Panc1 (cell line): ENCODE measurements around the gene PIAS4. TPM values are rescaled to one million over a fixed set of nuclear protein-coding genes. Genes with fewer than 3 reads are reported as not detected.

ENCODE experiments used
- ATAC-seq: fragments of 200-7000 bp; cut with Tn5 transposase; 2 replicates; pipeline ENCODE4 v1.9.1; 2020; ENCODE audit warnings: mild to moderate bottlenecking, moderate library complexity
- BruUV-seq: library from RNA; stranded (reverse); fragments of 400-500 nt; replicated peaks from 2 replicates; lab custom pipeline; 2021; lab: Mats Ljungman, UMichigan
- CTCF ChIA-PET: fragments of 300-600 bp; sonication (Branson Sonifier 250); formaldehyde crosslinking; loops from one replicate; lab custom pipeline; 2022; ENCODE audit warnings: antibody characterized with exemption; lab: Charles Lee
- POLR2A ChIA-PET: fragments of 300-600 bp; sonication (Branson Sonifier 250); formaldehyde crosslinking; loops from one replicate; lab custom pipeline; 2022; ENCODE audit warnings: antibody characterized with exemption; lab: Charles Lee
- DNase-seq: peaks from one replicate; pipeline ENCODE4 v3.0.0-alpha.2; 2010; ENCODE audit warnings: low read depth, low spot score
- H3K27ac ChIP-seq: 2 replicates; pipeline ENCODE4 v1.5.1; 2011; ENCODE audit warnings: mild to moderate bottlenecking, low read length, inconsistent platforms
- H3K27me3 ChIP-seq: fragments of 200-500 bp; sonication (Bioruptor generic); 2 replicates; pipeline ENCODE4 v1.6.0; 2014; ENCODE audit warnings: low read length, inconsistent platforms; ENCODE audit not compliant: control insufficient read depth, insufficient read depth
- H3K36me3 ChIP-seq: fragments of 200-500 bp; sonication (Bioruptor generic); 2 replicates; pipeline ENCODE4 v1.5.1; 2014; ENCODE audit warnings: inconsistent platforms, mild to moderate bottlenecking, low read length, moderate library complexity; ENCODE audit not compliant: control insufficient read depth, insufficient read depth
- H3K4me1 ChIP-seq: 2 replicates; pipeline ENCODE4 v1.5.1; 2011; ENCODE audit warnings: inconsistent platforms, mild to moderate bottlenecking, low read length, moderate library complexity; ENCODE audit not compliant: control insufficient read depth, insufficient read depth
- H3K4me3 ChIP-seq, 2 experiments: 2 replicates each; pipeline ENCODE4 v1.5.1; 2011 to 2012; ENCODE audit warnings: low read depth in 2 of 2, low read length in 2 of 2, mild to moderate bottlenecking in 2 of 2, inconsistent platforms in 1 of 2, moderate library complexity in 1 of 2
- H3K9me3 ChIP-seq: fragments of 200-500 bp; sonication (Bioruptor generic); 2 replicates; pipeline ENCODE4 v1.5.1; 2014; ENCODE audit warnings: low read depth, mild to moderate bottlenecking, inconsistent platforms, low read length, moderate library complexity; ENCODE audit not compliant: control insufficient read depth, insufficient read depth
- POLR2AphosphoS5 ChIP-seq: IDR thresholded peaks from 2 replicates; pipeline ENCODE4 v1.6.1; 2012; ENCODE audit warnings: mild to moderate bottlenecking, low read depth, low read length, moderate library complexity
- SIN3A ChIP-seq: IDR thresholded peaks from 2 replicates; pipeline ENCODE4 v1.6.1; 2012; ENCODE audit warnings: low read depth, mild to moderate bottlenecking, low read length, moderate library complexity, borderline replicate concordance; ENCODE audit not compliant: insufficient read depth
- TCF7L2 ChIP-seq: IDR thresholded peaks from 2 replicates; pipeline ENCODE4 v1.6.1; 2011; ENCODE audit warnings: mild to moderate bottlenecking, low read depth, low read length, inconsistent platforms
- in situ Hi-C: cut with HindIII; loops from 2 replicates; pipeline ENCODE4 v1.10.0; 2016; ENCODE audit warnings: low sequenced_read_pairs, low pct_unique_long_range_greater_than_20kb
- intact Hi-C: fragments of 100-400 bp; cut with micrococcal nuclease; formaldehyde crosslinking; loops from one replicate; pipeline ENCODE4 v1.10.0; 2022; ENCODE audit not compliant: unreplicated experiment
- total RNA-seq: library from RNA; stranded (reverse); gene quantifications from one replicate; pipeline ENCODE4 v1.2.1, GENCODE V29; 2021; ENCODE audit not compliant: unreplicated experiment
- TF ChIP-seq, protein P1 (sequence below): fragments of 450-650 bp; IDR thresholded peaks from 2 replicates; pipeline ENCODE4 v1.5.1; 2017; ENCODE audit warnings: mild to moderate bottlenecking
- TF ChIP-seq, protein P2 (sequence below), 2 experiments: IDR thresholded peaks; 2 replicates each; pipeline ENCODE4 v1.6.1; 2011 to 2012; ENCODE audit warnings: low read depth in 2 of 2, control low read depth in 1 of 2, low read length in 1 of 2, mild to moderate bottlenecking in 1 of 2, moderate library complexity in 1 of 2; ENCODE audit not compliant: insufficient read depth in 1 of 2

PIAS4 gene
- total RNA-seq, 1 experiment from 2014 or later: 36.7 TPM

DNA sequence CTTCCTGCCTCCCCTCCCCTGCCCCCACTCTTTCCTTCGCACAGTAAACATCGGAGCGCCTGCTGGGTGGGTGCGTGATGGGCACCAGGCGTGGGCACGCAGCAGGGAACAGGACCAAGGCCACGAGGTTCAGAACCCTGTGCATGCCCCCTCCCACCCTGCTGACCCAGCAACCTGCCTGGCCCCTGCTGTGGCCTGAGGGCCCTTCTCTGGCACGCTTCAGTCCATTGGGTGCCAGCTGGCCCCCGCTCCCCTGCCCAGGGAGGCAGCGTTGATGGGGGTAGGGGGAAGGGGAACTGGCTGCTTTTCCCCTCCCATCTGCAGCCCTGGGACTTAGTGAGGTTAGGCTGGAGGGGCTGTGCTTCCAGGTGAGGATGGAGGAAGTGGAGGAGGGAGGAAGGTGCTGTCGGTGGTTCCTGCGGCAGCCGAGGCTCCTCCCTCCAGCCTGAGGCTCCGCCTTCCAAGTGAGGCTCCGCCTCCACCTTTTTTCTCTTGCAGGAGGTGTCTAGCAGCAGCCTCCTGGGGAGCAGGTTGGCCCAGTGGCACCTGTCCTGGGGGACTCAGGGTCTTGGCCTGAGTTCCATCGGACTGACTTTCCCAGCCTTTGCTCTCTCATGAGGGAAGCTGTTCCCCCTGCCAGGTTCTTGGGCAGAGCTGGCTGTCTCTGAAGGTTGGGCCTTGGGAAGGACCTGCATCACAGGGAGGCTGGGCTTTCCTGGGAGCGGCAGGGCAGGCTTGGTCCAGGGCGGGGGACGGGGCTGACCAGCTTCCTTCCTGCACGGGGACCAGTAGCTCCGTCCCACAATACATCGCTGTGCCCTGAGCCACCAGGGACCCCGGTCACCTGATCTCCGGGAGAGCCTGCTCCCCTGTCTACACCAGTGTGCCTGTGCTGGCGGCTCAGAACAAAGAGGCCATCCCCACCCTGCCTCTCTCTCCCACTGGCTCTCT is 7.3 kb downstream of the PIAS4 start:
- DNase-seq (no peak), ATAC-seq (peak; percentile 50; the same call in 1 of the 2 replicates)
- H3K27me3 ChIP-seq: no peaks in the 10 kb centered on the region
- ChIA-PET POLR2A (no interaction called here), CTCF (no interaction called here)
- H3K4me3 ChIP-seq: no peak overlapping the region
- TF ChIP-seq POLR2AphosphoS5: no peak
- TF ChIP-seq SIN3A: no peak
- TF ChIP-seq, protein P1, sequence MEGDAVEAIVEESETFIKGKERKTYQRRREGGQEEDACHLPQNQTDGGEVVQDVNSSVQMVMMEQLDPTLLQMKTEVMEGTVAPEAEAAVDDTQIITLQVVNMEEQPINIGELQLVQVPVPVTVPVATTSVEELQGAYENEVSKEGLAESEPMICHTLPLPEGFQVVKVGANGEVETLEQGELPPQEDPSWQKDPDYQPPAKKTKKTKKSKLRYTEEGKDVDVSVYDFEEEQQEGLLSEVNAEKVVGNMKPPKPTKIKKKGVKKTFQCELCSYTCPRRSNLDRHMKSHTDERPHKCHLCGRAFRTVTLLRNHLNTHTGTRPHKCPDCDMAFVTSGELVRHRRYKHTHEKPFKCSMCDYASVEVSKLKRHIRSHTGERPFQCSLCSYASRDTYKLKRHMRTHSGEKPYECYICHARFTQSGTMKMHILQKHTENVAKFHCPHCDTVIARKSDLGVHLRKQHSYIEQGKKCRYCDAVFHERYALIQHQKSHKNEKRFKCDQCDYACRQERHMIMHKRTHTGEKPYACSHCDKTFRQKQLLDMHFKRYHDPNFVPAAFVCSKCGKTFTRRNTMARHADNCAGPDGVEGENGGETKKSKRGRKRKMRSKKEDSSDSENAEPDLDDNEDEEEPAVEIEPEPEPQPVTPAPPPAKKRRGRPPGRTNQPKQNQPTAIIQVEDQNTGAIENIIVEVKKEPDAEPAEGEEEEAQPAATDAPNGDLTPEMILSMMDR: no peak
- TF ChIP-seq, protein P2, sequence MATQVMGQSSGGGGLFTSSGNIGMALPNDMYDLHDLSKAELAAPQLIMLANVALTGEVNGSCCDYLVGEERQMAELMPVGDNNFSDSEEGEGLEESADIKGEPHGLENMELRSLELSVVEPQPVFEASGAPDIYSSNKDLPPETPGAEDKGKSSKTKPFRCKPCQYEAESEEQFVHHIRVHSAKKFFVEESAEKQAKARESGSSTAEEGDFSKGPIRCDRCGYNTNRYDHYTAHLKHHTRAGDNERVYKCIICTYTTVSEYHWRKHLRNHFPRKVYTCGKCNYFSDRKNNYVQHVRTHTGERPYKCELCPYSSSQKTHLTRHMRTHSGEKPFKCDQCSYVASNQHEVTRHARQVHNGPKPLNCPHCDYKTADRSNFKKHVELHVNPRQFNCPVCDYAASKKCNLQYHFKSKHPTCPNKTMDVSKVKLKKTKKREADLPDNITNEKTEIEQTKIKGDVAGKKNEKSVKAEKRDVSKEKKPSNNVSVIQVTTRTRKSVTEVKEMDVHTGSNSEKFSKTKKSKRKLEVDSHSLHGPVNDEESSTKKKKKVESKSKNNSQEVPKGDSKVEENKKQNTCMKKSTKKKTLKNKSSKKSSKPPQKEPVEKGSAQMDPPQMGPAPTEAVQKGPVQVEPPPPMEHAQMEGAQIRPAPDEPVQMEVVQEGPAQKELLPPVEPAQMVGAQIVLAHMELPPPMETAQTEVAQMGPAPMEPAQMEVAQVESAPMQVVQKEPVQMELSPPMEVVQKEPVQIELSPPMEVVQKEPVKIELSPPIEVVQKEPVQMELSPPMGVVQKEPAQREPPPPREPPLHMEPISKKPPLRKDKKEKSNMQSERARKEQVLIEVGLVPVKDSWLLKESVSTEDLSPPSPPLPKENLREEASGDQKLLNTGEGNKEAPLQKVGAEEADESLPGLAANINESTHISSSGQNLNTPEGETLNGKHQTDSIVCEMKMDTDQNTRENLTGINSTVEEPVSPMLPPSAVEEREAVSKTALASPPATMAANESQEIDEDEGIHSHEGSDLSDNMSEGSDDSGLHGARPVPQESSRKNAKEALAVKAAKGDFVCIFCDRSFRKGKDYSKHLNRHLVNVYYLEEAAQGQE (IDR thresholded peaks at IDR 0.05; ENCODE audit: insufficient read depth in 1 of 2, low read depth in 2 of 2, low read length in 1 of 2): no peak
- TF ChIP-seq TCF7L2: no peak
- in situ Hi-C loops (no loop called here), intact Hi-C loops (no loop called here)
- H3K27ac ChIP-seq: no peak overlapping the region
- H3K36me3 ChIP-seq: no peaks in the 10 kb centered on the region
- no peaks in the 10 kb centered on the region for H3K9me3 ChIP-seq
- H3K4me1 ChIP-seq: no peaks in the 10 kb centered on the region
- no TSS peak for BruUV-seq

DNA sequence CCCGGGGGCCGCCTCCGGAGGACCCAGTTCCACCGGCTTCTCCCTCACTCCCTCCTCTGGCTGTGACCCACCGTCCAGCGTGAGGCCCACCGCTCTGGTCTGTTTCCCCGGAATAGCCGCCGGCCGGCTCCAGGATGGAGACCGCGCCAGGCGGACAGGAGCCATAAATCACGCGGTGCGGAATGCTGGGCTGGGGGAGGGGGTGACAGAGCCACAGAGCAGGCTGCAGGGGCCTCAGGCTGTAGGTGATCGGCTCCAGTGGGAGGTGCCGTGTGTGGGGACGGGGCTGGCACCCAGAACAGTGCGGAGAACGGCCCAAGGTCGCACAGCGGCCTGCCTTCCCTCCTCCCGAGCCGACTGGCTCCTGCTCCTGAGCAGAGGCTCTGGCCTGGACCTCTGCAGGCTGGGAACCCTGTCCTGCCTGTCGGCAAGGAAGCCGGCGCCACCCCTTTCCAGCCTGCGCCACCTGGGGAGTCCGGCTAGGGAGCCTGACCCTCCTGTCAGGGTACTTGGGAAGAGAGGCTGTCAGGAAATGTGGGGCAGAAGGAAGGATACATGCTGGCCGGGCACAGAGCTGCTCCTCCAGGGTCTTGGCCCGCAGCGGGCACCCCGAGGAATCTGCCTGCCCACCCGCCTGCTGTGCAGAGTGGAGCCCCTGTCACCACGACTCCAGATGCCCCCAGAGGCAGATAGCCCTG is 8.3 kb downstream of the PIAS4 start:
- CTCF ChIA-PET: no interaction called here
- Histone ChIP-seq H3K36me3 (no peaks in the 10 kb centered on the region), H3K27me3 (no peaks in the 10 kb centered on the region), H3K27ac (no peak overlapping the region), H3K4me1 (no peaks in the 10 kb centered on the region), H3K9me3 (no peaks in the 10 kb centered on the region), H3K4me3 (no peak overlapping the region)
- in situ Hi-C loops: no loop called here
- TF ChIP-seq, protein P2 (IDR thresholded peaks at IDR 0.05; ENCODE audit: insufficient read depth in 1 of 2, low read depth in 2 of 2, low read length in 1 of 2): no peak
- ATAC-seq (no peak), DNase-seq (no peak)
- POLR2A ChIA-PET: no interaction called here
- BruUV-seq: no TSS peak
- intact Hi-C loops: no loop called here
